Muscle of back (tissue), 11 donors: ENCODE measurements around the gene CXCR5. TPM values are rescaled to one million over a fixed set of nuclear protein-coding genes. Genes with fewer than 3 reads are reported as not detected.

Experiments
- DNase-seq, 3 donors: peaks; one replicate each; pipeline versions ENCODE4 v3.0.0 to v3.0.0-alpha.2; 2013
- polyA plus RNA-seq, 10 donors: library from polyadenylated mRNA; unstranded; fragments of 120-200 nt; gene quantifications; one replicate each; pipeline ENCODE4 v1.2.1, GENCODE V29; 2013; ENCODE audit not compliant: insufficient read length in 10 of 10

Gene CXCR5
- polyA plus RNA-seq, 10 donors, result 0.04 to 0.11 (median 0.06) TPM; not detected in 5

GRCh38 chr11:118873804-118874203, 9.9 kb upstream of the CXCR5 start:
- no peak for DNase-seq

GRCh38 chr11:118876286-118876685, 7.4 kb upstream of the CXCR5 start:
- DNase-seq, result no peak

GRCh38 chr11:118877487-118878162, 6.1 kb upstream of the CXCR5 start:
- no peak for DNase-seq

GRCh38 chr11:118878163-118878563, 5.5 kb upstream of the CXCR5 start:
- DNase-seq, result no peak

GRCh38 chr11:118881228-118881627, 2.5 kb upstream of the CXCR5 start:
- DNase-seq, result no peak

GRCh38 chr11:118882491-118882890, 1.2 kb upstream of the CXCR5 start:
- no peak for DNase-seq

- DNase-seq, result no peak
Measured at GRCh38 chr11:118883004-118883367, 706 bp upstream of the CXCR5 start.

- DNase-seq, result no peak
Measured at GRCh38 chr11:118884875-118885274, 1.2 kb downstream of the CXCR5 start.

- no peak for DNase-seq
Measured at GRCh38 chr11:118885319-118885718, 1.6 kb downstream of the CXCR5 start.

- no peak for DNase-seq
Measured at GRCh38 chr11:118885831-118886565, 2.3 kb downstream of the CXCR5 start.

GRCh38 chr11:118886681-118887111, 3.0 kb downstream of the CXCR5 start:
- no peak for DNase-seq

- DNase-seq, result no peak
Measured at GRCh38 chr11:118887206-118887605, 3.5 kb downstream of the CXCR5 start.

- no peak for DNase-seq
Measured at GRCh38 chr11:118888398-118888797, 4.7 kb downstream of the CXCR5 start.

- peak in 2 of 3 donors; percentile 65 to 66 for DNase-seq
Measured at GRCh38 chr11:118889797-118890196, 6.1 kb downstream of the CXCR5 start.

- DNase-seq, result no peak
Measured at GRCh38 chr11:118892514-118892913, 8.8 kb downstream of the CXCR5 start.

GRCh38 chr11:118892964-118893363, 9.3 kb downstream of the CXCR5 start:
- DNase-seq, result no peak

GRCh38 chr11:118893662-118894061, 10.0 kb downstream of the CXCR5 start:
- no peak for DNase-seq

- no peak for DNase-seq
Measured at GRCh38 chr11:118894192-118894591, 10.5 kb downstream of the CXCR5 start.

- DNase-seq, result peak in 1 of 3 donors; percentile 48
Measured at GRCh38 chr11:118895093-118896039, 11.7 kb downstream of the CXCR5 start.

- DNase-seq, result peak in 1 of 3 donors; percentile 42
Measured at GRCh38 chr11:118896472-118896913, 12.8 kb downstream of the CXCR5 start.

GRCh38 chr11:118896921-118897591, 13.4 kb downstream of the CXCR5 start:
- no peak for DNase-seq
